GM10847 (cell line): ENCODE measurements around the gene PACSIN2.

Experiments used
- POLR2A ChIP-seq: IDR thresholded peaks from 2 replicates; pipeline ENCODE4 v1.6.1; 2011; ENCODE audit not compliant: insufficient read length; ENCODE audit errors: extremely low read depth

PACSIN2 gene

DNA sequence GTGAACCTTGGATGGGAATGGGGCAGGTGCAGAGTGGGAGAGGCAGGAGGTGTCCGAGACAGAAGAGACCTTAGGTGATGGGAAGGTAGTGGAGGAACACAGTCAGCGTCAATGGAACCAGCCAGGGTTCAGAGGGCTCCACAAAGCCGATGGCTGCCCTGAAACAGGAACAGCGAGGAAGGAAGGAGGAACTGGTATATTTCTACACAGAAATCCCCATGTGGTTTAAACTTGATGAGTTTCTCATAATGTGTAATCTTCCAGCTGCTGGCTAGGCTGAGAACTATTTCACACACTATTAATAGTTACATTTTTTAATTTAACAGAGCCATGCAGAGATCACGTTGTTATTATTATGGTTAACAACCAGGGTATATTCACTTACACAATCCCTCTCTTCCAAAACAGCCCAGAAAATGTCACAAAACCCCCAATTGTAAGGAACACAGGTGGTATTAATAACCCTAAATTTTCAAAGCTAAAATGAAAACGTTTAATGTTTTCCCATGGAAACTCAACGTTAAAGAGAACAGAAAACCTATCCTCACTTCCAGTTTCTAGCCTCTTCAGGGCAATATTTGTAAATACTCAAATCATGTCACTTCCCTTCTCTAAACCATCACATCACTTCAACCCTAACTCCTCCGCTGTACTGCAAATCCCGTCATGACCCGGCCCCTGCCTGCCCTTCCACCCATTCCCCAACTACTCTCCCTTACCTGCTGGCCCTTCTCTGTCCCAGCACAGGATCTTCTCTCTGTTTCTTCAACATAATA is 83.3 kb downstream of the PACSIN2 start:
- TF ChIP-seq POLR2A: no peak

DNA sequence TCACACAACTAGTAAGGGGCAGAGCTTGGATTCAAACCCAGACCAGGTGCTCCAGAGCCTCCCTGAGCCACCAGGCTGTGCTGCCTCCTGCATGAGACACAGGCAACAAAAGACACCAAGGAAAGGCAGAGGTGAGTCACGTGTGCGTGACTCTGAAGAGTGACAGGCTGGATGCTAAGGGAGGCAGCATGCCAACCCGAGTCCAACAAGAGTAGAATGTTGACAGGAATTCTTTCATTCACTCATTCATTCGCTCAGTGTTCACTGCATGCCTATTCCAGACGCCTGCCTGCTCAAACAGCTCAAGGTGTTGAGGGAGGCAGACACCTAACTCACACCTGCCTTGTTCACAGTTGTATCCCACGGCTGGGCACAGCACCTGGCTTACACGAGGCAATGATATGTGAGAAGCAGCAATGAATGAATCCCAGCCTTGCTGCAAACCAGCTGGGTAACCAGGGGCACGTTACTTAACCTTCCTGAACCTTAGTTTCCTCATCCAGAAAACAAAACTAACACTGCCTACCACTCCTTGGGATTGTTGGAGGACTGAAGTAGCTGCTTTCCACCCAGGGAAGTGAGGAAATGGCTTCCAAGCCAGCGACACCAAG is 84.0 kb downstream of the PACSIN2 start:
- TF ChIP-seq POLR2A: no peak

DNA sequence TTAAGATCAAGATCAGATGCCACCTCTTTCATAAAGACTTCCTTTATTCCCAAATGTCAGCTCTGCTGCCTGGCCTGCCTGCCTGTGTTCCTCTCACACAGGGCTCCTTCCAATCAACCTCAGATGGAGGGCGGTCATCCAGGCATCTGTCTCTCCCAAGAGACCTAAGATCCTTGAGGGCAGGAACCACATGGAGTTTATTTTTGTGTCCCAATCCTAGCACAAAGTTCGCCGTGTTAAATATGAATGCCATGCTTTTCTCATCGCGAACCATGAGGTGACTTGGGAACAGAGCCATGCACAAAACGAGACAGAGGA is 85.2 kb downstream of the PACSIN2 start:
- no peak for TF ChIP-seq POLR2A

DNA sequence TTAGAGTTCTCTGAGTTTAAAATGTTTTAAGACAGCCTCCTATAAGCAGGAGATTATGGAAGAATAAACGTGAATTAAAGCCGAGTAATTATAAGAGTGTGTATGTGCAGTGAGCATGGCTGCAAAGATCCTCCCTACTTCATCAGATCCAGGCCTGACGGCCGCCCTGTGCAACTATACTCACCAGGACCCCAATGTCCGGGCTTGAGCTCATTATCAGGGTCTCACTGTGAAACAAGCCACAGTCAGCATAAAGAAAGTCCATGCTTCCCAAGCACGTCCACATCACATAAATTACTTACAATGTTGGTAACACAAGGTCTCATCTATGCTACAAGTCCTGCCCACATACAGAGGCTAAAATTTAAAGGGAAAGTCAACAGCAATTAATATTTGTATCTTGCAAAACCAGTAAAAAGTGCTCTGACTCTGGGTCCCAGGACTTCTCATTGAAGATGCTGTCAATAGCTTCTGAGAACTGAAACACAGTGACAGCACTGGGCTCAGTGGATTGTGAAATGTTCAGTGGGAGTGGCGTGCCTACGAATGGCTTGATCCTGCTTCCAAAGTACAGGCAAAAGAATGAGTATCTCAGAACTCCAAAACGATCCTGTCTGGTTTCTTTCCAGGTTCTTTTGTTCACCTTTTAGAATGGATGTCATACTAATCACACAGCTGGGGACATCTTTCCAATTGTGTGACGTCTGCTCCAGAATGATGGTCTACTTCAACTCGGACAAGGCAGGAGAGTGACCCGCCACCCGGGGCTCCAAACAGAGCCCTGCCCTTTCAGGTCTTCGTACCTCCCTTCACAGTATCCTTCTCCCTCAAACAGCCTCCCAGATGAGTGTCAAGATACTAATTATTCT is 85.7 kb downstream of the PACSIN2 start:
- no peak for TF ChIP-seq POLR2A

DNA sequence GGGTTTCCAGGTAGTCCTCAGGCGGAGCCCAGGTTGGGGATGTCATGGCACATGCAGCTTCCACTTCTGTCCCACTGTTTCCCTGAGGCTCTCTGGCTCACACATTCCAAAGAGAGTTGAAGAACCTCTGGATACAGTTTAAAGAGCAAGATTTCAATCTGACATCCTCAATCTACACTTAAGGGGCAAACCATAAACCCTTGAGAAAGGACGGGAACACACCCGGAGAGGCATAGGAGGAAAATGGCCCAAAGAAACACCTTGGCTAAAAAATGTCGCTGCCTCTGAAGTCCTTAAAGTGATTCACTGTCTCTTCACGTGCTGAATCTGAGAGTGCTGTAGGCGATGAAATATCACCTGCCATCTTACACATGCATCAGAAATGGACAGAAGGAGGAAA is 87.0 kb downstream of the PACSIN2 start:
- no peak for TF ChIP-seq POLR2A

DNA sequence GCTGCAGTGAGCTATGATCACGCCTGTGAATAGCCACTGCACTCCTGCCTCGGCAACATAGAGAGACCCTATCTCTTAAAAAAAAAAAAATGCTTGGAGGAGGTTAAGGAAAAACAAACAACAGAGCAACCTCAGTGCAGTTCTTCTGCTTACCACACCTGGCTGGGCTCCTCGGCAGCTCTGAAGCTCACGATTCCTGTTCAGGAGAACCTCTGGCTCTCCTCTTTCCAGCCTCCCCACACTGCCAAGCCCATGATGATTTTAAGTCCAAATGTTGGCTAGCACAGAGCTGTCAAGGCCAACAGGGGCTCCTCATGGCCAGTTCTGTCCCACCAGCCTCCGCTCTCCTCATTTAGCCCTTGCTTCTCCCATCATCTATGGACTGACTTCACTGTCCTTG is 88.2 kb downstream of the PACSIN2 start:
- TF ChIP-seq POLR2A: no peak

DNA sequence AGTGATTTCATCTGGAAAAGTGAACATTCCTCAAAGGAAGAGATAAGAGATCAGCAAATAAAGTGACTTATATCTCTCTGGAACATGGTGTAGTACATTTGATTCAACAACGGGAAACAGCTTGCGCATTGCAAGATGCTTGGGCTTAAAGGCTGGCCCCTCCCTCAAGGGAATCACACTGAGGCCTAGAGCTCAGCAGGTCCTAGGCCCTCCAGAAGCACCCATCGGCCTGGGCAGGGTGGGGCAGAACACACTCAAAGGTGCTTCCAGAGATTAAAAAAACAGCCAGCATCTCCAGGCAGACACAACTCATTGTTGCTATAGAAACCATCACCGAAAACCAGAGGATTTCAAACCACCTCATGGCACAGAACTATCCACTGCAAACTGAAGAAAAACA is 88.8 kb downstream of the PACSIN2 start:
- no peak for TF ChIP-seq POLR2A

DNA sequence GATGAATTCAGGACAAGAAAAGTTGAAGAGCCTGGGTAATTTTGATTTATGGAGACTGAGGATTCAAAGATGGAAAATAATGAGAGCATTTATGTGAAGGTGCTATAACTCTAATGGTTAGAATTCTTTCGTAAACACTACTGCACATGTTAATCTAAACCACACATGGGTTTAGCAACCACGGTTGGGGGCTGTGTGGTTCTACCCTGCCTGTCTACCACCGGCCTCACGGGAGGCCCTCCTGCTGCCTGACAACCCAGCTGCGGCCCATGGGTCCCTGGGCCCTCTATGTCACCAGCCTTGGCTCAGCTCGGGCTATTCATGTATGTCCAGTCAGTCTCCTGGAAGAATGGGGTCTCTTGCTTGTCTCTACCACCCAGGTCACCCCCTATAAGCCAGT is 89.4 kb downstream of the PACSIN2 start:
- no peak for TF ChIP-seq POLR2A

DNA sequence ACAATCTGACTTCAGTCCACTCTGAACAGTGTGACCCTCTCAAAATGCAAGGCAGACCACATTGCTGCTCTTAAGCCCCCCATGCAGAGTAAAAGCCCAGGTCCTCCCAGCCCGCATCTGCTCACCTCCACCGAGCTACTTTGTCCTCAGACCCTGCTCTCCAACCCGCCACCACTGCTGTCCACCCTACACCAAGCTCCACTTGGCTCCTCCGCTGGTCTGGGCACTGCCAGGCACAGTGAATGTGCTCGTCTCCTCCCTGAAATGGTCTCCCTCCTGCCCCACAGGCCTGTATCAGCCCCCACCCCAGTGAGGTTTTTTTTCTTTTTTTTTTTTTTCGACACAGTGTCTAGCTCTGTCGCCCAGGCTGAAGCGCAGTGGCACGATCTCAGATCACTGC is 90.5 kb downstream of the PACSIN2 start:
- TF ChIP-seq POLR2A: no peak

DNA sequence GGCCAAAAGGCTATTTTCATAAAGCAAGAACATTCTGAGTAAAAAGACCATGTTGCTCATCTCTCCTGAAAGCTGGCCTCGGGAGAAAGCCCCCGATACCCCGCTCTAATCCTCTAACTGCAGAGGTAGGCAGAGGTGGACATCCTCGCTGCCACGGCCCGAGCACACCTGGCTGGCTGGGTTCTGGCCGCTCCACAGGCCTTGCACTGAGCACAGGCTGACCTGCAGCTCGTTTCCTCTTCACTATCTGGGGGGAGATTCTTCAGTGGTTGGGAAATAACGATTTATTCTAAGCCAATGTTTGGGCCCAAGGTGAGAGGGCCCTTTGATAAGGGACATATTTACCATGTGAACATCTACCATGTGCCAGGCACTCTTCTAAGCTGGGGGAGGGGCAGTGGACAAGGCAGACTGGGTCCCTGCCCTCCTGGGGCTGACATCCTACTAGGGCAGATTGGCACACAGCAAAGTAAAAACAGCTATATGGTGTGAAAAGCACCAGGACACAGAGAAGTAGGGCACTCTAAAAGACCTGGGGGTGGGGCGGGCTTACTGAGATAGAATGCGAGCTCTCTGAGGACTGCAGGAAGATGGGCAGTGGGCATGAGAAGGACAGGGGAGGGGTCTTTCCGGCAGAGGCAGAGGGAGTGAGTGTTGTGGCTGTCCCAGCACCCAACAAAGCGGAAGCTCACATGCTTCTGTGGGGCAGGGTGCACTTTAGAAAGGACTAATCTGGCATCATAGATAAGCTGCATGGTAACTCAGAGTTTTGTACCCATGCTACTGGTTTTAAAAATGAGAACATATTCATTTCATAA is 92.4 kb downstream of the PACSIN2 start:
- no peak for TF ChIP-seq POLR2A

DNA sequence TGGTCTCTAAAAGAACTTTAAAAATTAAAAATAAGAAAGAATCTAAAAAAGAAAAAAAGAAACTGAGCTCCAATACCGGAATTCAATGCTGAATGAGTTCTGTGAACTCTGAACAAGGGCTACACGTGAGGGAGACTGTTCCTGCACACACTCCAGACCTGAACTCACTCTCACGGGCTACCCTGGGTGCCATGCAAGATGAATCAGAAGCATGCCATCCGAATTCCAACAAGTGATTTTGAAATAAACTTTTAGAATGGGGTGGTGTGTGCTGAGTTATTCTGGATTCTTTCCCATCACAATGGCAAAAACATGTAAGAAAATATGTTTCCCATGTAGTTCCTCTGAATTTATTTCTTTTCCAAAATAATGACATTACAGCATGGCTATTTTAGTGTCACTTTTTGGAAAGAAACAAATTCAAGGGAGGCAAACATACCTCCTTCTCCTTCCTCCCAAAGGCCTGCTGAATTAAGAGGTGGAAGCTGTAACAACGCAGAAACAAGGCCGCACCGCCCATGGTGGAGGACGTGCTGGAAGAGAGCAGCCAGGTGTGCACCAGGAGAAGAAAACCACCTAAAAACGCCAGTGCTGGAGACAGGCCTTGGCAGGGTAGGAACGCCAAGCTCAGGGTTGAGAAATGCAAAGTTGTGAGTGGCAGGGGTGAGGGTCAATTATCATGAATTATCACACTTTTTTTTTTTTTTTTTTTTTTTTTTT is 94.7 kb downstream of the PACSIN2 start:
- no peak for TF ChIP-seq POLR2A

DNA sequence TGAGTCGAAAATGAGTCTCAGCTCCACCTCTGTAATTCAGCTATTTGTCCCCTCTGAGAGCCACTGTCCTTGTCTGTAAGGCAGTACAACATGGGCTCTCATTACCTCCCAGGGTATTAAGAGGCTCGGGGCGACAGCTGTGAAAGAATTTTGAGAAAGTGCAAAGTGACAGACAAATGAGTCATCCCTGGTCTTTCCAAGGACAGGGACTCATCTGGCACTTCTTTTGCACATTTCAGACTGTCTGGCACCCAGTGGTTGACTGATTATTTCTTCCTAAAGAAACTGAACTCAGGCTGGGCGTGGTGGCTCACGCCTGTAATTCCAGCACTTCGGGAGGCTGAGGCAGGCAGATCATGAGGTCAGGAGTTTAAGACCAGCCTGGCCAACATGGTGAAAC is 95.8 kb downstream of the PACSIN2 start:
- TF ChIP-seq POLR2A: no peak

DNA sequence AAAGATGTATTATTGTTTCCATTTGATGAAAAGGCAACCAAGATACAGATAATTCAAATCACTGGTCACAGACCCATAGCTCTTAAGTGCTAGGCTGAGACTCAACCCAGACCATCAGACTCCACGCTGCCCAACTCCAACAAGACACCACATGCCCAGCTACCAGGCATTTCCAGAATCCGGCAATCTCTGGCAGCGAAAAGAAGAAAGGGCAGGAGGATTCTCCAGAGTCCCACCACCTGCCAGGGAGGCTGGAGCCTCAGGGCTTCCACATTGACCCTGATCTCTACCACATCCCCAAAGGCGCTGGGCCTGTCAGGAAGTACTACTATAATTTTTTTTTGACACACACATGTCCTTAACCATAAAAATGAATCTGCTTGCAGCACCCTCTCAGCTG is 96.4 kb downstream of the PACSIN2 start:
- no peak for TF ChIP-seq POLR2A

DNA sequence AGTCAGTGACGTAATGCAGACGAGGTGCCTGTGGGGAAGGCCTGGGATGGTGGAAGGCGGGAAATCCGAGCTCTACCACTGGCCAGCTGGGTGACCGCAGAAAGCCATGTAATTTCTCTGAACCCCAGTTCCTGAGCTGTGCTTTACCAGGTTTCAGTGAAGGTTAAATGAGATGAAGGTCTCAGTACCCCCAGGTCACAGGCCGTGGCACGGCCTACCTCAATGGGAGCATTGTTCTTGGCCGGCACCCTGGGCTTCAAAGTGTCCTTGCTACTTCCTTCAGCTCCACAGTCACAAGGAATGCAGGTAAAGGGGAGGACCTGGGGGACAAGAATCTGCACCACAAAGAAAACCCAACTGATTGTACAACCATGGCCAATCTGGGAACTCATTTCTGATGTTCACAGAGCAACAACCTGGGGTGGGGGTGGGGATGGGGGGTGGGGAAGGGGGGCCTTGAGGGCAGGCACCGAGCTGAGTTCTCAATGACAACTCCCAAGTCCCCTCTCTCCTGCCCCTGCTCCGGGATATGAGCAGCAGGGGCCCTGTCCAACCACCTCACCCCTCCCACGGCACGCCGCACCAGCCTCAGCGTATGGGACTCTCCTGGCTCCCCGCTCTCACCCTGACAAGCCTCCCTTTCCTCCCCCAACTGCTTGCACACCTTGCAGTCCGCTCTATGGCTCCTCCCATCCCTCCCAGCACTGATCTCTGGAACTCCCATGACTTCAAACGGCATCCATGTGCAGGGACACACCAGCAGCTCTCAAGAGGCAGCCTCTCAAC is 98.8 kb downstream of the PACSIN2 start:
- no peak for TF ChIP-seq POLR2A

DNA sequence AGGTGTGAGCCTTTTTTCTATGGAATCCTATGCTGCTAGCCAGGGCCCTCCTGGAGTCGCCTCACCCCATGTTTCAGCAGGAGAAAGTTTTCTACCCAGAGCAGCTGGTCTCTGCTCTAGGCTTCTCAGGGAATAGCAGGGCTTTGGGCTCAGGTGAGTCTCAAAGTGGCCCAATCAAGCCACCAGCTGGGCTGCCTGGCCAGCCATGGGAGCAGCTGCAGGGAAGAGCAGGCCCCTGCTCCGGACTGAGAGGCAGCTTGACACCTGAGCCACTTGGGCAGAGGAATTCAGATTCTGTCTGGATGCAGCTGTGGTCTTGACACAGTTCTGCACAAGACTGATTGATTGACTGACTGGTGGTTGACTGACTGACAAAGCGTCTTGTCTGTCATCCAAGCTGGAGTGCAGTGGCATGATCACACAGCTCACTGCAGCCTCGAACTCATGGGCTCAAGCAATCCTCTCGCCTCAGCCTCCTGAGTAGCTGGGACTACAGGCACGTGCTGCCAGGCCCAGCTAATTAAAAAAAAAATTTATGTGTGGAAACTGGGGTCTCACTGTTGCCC is 100.4 kb downstream of the PACSIN2 start:
- TF ChIP-seq POLR2A: no peak
